HepG2 (cell line): ENCODE measurements around the gene ZNF500. TPM values are rescaled to one million over a fixed set of nuclear protein-coding genes. Genes with fewer than 3 reads are reported as not detected.

Source experiments
- ATF1 ChIP-seq: IDR thresholded peaks from 2 replicates; pipeline ENCODE4 v1.6.1; 2016; ENCODE audit warnings: mild to moderate bottlenecking, control low read depth
- FOSL2 ChIP-seq: sonication (generic); formaldehyde crosslinking; IDR thresholded peaks from 2 replicates; pipeline ENCODE4 v1.4.0; 2020; ENCODE audit warnings: missing genetic modification reagents
- NR2F6 ChIP-seq, 2 experiments: IDR thresholded peaks; 2 replicates each; pipeline ENCODE4 v1.6.1; 2016; ENCODE audit warnings: antibody characterized with exemption in 1 of 2, mild to moderate bottlenecking in 1 of 2
- POLR2AphosphoS2 ChIP-seq: IDR thresholded peaks from 2 replicates; pipeline ENCODE4 v1.6.1; 2011; ENCODE audit warnings: low read depth, low read length, improper control_type of control experiment
- RFX5 ChIP-seq: IDR thresholded peaks from 2 replicates; pipeline ENCODE4 v1.6.1; 2011; ENCODE audit warnings: low read depth, low read length, improper control_type of control experiment
- ZNF205 ChIP-seq: IDR thresholded peaks from 2 replicates; pipeline ENCODE4 v1.6.1; 2018; ENCODE audit warnings: missing biosample characterization, missing genetic modification reagents
- ZNF430 ChIP-seq: sonication (generic); formaldehyde crosslinking; IDR thresholded peaks from 2 replicates; pipeline ENCODE4 v1.9.0; 2021; ENCODE audit warnings: mild to moderate bottlenecking, missing genetic modification reagents
- ZNF616 ChIP-seq: sonication (generic); formaldehyde crosslinking; IDR thresholded peaks from 2 replicates; pipeline ENCODE4 v1.5.0; 2020; ENCODE audit warnings: low read depth, mild to moderate bottlenecking, missing genetic modification reagents
- ZNF678 ChIP-seq: sonication (generic); formaldehyde crosslinking; IDR thresholded peaks from 2 replicates; pipeline ENCODE4 v1.4.0; 2020; ENCODE audit warnings: mild to moderate bottlenecking, missing genetic modification reagents
- polyA plus RNA-seq, 8 experiments: library from polyadenylated mRNA; depleted of rRNA in 3 of 8; stranded (reverse) in 7 of 8; unstranded in 1 of 8; fragments of >200 nt; fragmentation: Illumina TruSeq in 4 of 8; extraction: Trizol in 4 of 8; gene quantifications; 2 replicates each; pipeline versions ENCODE4 v1.2.1 to v1.2.3, GENCODE V29; 2011 to 2016; ENCODE audit warnings: low read depth in 4 of 8, missing spikeins in 1 of 8, mixed read lengths in 1 of 8; ENCODE audit not compliant: insufficient read depth in 1 of 8
- total RNA-seq, 5 experiments: library from RNA; depleted of rRNA; stranded (reverse); fragments of >200 nt; fragmentation: Illumina TruSeq; extraction: Trizol; gene quantifications; 2 replicates each; pipeline ENCODE4 v1.2.3, GENCODE V29; 2016; ENCODE audit warnings: low read depth in 1 of 5
- TF ChIP-seq, protein P1 (sequence below): sonication (generic); formaldehyde crosslinking; IDR thresholded peaks from 2 replicates; pipeline ENCODE4 v1.5.0; 2020; ENCODE audit warnings: mild to moderate bottlenecking, missing genetic modification reagents, borderline replicate concordance
- TF ChIP-seq, protein P2 (sequence below): sonication (generic); formaldehyde crosslinking; IDR thresholded peaks from 2 replicates; pipeline ENCODE4 v1.5.1; 2020; ENCODE audit warnings: missing genetic modification reagents, mild to moderate bottlenecking, borderline replicate concordance
- TF ChIP-seq, protein P3 (sequence below), 2 experiments: fragments of 450-650 bp in 1 of 2; sonication (generic) in 1 of 2; formaldehyde crosslinking in 1 of 2; IDR thresholded peaks; 2 replicates each; pipeline versions ENCODE4 v1.6.1 to v1.8.0; 2016 to 2022; ENCODE audit warnings: antibody characterized with exemption in 1 of 2, mild to moderate bottlenecking in 1 of 2, missing genetic modification reagents in 1 of 2
- TF ChIP-seq, protein P4 (sequence below): IDR thresholded peaks from 2 replicates; pipeline ENCODE4 v1.6.1; 2018; ENCODE audit warnings: missing genetic modification reagents

The ZNF500 gene
- total and polyA plus RNA-seq, 2 of the 13 experiments (the other 11 are each of a cell fraction or from before 2014, with no cell fraction given), result 6.1 to 12.2 TPM

DNA sequence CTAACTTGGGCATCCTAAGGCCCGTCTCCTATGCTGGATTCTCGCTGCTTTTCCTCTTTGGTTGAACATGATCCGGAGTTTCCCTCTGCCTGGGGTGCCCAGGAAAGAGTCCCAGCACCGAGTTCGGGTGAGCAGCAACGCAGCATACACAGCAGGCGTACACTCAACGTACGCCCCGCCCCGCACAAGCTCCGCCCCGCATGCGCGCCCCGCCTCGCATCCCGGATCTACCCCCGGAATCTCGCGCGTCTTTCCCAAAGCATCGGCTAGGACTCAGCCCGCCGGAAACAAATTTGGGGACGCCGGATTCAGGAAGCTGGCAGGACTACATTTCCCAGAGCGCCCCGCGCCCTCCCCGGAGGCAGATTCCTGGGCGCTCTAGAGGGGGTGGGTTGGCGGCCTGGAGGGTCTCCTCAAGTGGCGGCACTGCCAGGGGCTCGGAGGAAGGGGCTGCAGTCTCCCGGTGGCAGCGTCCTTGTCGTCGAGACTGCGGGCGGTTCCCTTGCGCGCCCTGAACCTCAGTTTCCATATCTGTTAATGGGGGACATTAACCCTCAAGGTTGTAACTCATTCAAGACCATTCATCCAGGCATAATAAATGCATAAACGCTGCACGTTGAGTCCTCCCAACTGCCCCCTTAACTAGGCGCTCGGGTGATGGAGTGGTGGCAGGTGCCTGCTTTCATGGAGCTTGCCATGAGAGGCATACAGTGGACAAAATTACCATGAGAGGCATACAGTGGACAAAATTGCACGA lies 1.8 kb upstream of the ZNF500 start (continued):
- TF ChIP-seq, protein P1, sequence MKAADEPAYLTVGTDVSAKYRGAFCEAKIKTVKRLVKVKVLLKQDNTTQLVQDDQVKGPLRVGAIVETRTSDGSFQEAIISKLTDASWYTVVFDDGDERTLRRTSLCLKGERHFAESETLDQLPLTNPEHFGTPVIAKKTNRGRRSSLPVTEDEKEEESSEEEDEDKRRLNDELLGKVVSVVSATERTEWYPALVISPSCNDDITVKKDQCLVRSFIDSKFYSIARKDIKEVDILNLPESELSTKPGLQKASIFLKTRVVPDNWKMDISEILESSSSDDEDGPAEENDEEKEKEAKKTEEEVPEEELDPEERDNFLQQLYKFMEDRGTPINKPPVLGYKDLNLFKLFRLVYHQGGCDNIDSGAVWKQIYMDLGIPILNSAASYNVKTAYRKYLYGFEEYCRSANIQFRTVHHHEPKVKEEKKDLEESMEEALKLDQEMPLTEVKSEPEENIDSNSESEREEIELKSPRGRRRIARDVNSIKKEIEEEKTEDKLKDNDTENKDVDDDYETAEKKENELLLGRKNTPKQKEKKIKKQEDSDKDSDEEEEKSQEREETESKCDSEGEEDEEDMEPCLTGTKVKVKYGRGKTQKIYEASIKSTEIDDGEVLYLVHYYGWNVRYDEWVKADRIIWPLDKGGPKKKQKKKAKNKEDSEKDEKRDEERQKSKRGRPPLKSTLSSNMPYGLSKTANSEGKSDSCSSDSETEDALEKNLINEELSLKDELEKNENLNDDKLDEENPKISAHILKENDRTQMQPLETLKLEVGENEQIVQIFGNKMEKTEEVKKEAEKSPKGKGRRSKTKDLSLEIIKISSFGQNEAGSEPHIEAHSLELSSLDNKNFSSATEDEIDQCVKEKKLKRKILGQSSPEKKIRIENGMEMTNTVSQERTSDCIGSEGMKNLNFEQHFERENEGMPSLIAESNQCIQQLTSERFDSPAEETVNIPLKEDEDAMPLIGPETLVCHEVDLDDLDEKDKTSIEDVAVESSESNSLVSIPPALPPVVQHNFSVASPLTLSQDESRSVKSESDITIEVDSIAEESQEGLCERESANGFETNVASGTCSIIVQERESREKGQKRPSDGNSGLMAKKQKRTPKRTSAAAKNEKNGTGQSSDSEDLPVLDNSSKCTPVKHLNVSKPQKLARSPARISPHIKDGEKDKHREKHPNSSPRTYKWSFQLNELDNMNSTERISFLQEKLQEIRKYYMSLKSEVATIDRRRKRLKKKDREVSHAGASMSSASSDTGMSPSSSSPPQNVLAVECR (CRISPR knock-in tag), result peak; percentile 78; the same call in 1 of the 2 replicates
- no peak for TF ChIP-seq POLR2AphosphoS2
- TF ChIP-seq ATF1 (CRISPR knock-in tag), result 0 out of 2 replicates have a peak, but pooled peaks have one; percentile 21
- TF ChIP-seq, protein P2, sequence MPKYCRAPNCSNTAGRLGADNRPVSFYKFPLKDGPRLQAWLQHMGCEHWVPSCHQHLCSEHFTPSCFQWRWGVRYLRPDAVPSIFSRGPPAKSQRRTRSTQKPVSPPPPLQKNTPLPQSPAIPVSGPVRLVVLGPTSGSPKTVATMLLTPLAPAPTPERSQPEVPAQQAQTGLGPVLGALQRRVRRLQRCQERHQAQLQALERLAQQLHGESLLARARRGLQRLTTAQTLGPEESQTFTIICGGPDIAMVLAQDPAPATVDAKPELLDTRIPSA (CRISPR knock-in tag), result peak; percentile 56; the same call in 1 of the 2 replicates
- TF ChIP-seq FOSL2, result peak; percentile 22; the same call in 1 of the 2 replicates
- TF ChIP-seq, protein P3, sequence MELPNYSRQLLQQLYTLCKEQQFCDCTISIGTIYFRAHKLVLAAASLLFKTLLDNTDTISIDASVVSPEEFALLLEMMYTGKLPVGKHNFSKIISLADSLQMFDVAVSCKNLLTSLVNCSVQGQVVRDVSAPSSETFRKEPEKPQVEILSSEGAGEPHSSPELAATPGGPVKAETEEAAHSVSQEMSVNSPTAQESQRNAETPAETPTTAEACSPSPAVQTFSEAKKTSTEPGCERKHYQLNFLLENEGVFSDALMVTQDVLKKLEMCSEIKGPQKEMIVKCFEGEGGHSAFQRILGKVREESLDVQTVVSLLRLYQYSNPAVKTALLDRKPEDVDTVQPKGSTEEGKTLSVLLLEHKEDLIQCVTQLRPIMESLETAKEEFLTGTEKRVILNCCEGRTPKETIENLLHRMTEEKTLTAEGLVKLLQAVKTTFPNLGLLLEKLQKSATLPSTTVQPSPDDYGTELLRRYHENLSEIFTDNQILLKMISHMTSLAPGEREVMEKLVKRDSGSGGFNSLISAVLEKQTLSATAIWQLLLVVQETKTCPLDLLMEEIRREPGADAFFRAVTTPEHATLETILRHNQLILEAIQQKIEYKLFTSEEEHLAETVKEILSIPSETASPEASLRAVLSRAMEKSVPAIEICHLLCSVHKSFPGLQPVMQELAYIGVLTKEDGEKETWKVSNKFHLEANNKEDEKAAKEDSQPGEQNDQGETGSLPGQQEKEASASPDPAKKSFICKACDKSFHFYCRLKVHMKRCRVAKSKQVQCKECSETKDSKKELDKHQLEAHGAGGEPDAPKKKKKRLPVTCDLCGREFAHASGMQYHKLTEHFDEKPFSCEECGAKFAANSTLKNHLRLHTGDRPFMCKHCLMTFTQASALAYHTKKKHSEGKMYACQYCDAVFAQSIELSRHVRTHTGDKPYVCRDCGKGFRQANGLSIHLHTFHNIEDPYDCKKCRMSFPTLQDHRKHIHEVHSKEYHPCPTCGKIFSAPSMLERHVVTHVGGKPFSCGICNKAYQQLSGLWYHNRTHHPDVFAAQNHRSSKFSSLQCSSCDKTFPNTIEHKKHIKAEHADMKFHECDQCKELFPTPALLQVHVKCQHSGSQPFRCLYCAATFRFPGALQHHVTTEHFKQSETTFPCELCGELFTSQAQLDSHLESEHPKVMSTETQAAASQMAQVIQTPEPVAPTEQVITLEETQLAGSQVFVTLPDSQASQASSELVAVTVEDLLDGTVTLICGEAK (IDR thresholded peaks at IDR 0.05), result 0 out of 2 replicates have a peak, but pooled peaks have one; percentile 1
- TF ChIP-seq, protein P3 (CRISPR knock-in tag; IDR thresholded peaks at IDR 0.05), result peak; percentile 46; the same call in 1 of the 2 replicates
- no peak for TF ChIP-seq ZNF616 (CRISPR knock-in tag)
- no peak for TF ChIP-seq ZNF678 (CRISPR knock-in tag)
- no peak for TF ChIP-seq RFX5
- TF ChIP-seq NR2F6 (IDR thresholded peaks at IDR 0.05), result no peak
- 0 out of 2 replicates have a peak, but pooled peaks have one; percentile 9 for TF ChIP-seq NR2F6 (CRISPR knock-in tag; IDR thresholded peaks at IDR 0.05)
- TF ChIP-seq ZNF430 (CRISPR knock-in tag), result no peak
- peak; percentile 20; the same call in 1 of the 2 replicates for TF ChIP-seq ZNF205 (CRISPR knock-in tag)
- TF ChIP-seq, protein P4, sequence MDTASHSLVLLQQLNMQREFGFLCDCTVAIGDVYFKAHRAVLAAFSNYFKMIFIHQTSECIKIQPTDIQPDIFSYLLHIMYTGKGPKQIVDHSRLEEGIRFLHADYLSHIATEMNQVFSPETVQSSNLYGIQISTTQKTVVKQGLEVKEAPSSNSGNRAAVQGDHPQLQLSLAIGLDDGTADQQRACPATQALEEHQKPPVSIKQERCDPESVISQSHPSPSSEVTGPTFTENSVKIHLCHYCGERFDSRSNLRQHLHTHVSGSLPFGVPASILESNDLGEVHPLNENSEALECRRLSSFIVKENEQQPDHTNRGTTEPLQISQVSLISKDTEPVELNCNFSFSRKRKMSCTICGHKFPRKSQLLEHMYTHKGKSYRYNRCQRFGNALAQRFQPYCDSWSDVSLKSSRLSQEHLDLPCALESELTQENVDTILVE (CRISPR knock-in tag), result peak; percentile 68; the same call in 1 of the 2 replicates
